ENCODE results near the gene ADARB1. TPM values are rescaled to one million over a fixed set of nuclear protein-coding genes. Genes with fewer than 3 reads are reported as not detected.

Gene ADARB1
- total and polyA plus RNA-seq, 2 of the 8 experiments (the other 6 are each of a cell fraction or from before 2014, with no cell fraction given): 4.7 to 14.9 TPM

- CTCF ChIA-PET (ENCODE audit: partially characterized antibody): interaction anchor here (0.9 to 3.0 kb wide), 5 partner anchors 8 to 128 kb away, joined by 3 to 13 read pairs (median 3); no protein-coding TSS in a partner anchor
- POLR2A ChIA-PET (ENCODE audit: partially characterized antibody): no interaction called here
- Histone ChIP-seq H2AK5ac (ENCODE audit: low read depth, low read length) (no peak overlapping the region), H3K23me2 (ENCODE audit: low read depth, low read length) (peaks cover 8% of the 10 kb centered on the region; the same call in 1 of the 2 replicates), H2BK120ac (replicated peaks; ENCODE audit: low read depth, low read length) (no peak overlapping the region), H2AFZ (ENCODE audit: low read length) (no peak overlapping the region), H3K79me1 (ENCODE audit: low read depth, low read length) (peaks cover 3% of the 10 kb centered on the region; the same call in 1 of the 2 replicates), H2BK15ac (ENCODE audit: low read length) (no peak overlapping the region), H4K91ac (replicated peaks; ENCODE audit: insufficient read length, low read length) (no peak overlapping the region), H2BK5ac (ENCODE audit: low read depth, low read length) (no peak overlapping the region), H3K36me3 (ENCODE audit: control insufficient read depth in 2 of 4, insufficient read depth in 4 of 4, low read length in 3 of 4) (no peaks in the 10 kb centered on the region), H3K4me2 (ENCODE audit: insufficient read depth in 1 of 2, low read depth in 2 of 2, low read length in 2 of 2) (no peak overlapping the region), H3K56ac (replicated peaks; ENCODE audit: insufficient read length, low read depth, low read length) (no peak overlapping the region), H3K9ac (replicated peaks in 1 of 4; ENCODE audit: extremely low read depth in 1 of 4, low read depth in 3 of 4, low read length in 3 of 4) (no peak overlapping the region), H3K4me3 (ENCODE audit: extremely low read depth in 1 of 4, insufficient read depth in 2 of 4, low read depth in 3 of 4, low read length in 4 of 4) (no peak overlapping the region), H4K5ac (ENCODE audit: insufficient read length, low read depth, low read length) (no peak overlapping the region), H3K27ac (ENCODE audit: low read depth, low read length) (no peak overlapping the region), H3K4me1 (replicated peaks in 1 of 4; ENCODE audit: control insufficient read depth in 3 of 4, insufficient read depth in 4 of 4, low read length in 3 of 4) (peaks cover 0 to 7% (median 2%) of the 10 kb centered on the region in 4 experiments; a peak in 3 of 7 replicates), H3K27me3 (replicated peaks in 1 of 4; ENCODE audit: control insufficient read depth in 3 of 4, extremely low read depth in 1 of 4, insufficient read depth in 3 of 4, low read length in 3 of 4) (peaks cover 4 to 18% (median 14%) of the 10 kb centered on the region in 4 experiments; a peak in 6 of 7 replicates), H3K9me3 (ENCODE audit: insufficient read depth in 2 of 2, low read depth in 1 of 2, low read length in 1 of 2) (no peaks in the 10 kb centered on the region), H3K14ac (ENCODE audit: insufficient read length) (no peak overlapping the region), H3K4ac (replicated peaks; ENCODE audit: insufficient read length, low read depth, low read length) (no peak overlapping the region), H4K20me1 (replicated peaks in 1 of 2; ENCODE audit: control insufficient read depth in 1 of 2, insufficient read depth in 2 of 2, low read length in 2 of 2) (peaks cover 4 to 17% of the 10 kb centered on the region in 2 experiments), H2BK20ac (ENCODE audit: low read length) (no peak overlapping the region), H3K18ac (ENCODE audit: extremely low read depth, low read length) (no peak overlapping the region), H3K23ac (ENCODE audit: insufficient read length) (no peak overlapping the region), H2BK12ac (ENCODE audit: low read depth, low read length) (no peak overlapping the region), H3K79me2 (ENCODE audit: control insufficient read depth in 1 of 2, insufficient read depth in 2 of 2, low read length in 2 of 2) (peaks cover 0 to 4% of the 10 kb centered on the region in 2 experiments; a peak in 1 of 4 replicates), H4K8ac (ENCODE audit: extremely low read depth, insufficient read depth, low read length) (no peak overlapping the region)
- WGBS, 2 experiments (ENCODE audit: extremely low coverage in 1 of 2, insufficient coverage in 1 of 2, insufficient read length in 1 of 2, insufficient replicate concordance in 2 of 2, low coverage in 1 of 2, low lambda C conversion rate in 2 of 2, missing lambda C conversion rate in 1 of 2): 91% methylated on average over 5 of the region's 5 CpGs; no CpG with 5 or more reads in 1 of the 2 experiments
- TF ChIP-seq MAX (IDR thresholded peaks at IDR 0.05): no peak
- FAIRE-seq: no peak
- no peak for DNase-seq (ENCODE audit: low read depth in 1 of 2, low spot score in 2 of 2)
Measured at GRCh38 chr21:45078371-45078770, 4.0 kb downstream of the ADARB1 start.

All from H1 (cell line).